ENCODE data around the gene ELFN1. TPM values are rescaled to one million over a fixed set of nuclear protein-coding genes. Genes with fewer than 3 reads are reported as not detected.

Gene ELFN1
- total RNA-seq, 1 donor from 2014 or later = 0.65 TPM

DNA sequence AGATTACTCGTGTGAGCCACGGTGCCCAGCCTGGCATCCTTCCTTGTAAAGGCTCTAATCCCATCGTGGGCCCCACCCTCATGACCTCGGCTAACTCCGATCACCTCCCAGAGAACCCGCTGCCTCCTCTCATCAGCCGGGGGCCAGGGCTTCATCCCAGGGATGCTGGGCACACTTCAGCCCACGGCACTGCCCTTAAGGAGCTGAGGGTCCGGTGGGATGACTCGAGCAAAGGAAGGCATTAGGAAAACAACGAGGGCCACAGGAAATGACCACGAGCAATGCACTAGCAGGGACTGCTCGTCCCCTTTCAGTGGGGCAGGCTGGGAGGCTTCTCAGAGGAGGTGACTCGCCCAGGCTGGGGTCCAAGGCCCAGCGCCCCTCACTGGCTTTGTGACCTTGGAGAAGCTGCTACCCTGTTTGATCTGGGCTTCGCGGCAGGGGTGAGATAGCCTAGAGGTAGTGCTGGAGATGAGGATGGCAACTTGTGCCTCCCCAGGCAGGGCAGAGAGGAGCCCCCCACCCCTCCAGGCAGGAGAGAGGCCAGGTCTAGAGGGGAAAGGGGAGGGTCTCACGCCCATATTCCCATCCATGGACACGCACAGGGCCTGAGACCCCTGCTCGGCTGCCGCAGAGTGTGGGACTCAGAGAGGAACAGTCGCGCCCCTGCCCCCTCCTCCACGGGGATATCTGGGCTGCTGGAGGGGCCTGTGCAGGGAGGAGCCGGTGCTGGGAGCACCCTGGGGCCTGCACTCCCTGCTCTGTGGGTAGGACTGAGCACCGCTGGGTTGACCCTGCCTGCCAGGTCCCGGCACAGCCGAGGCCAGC, 26.8 kb downstream of the ELFN1 start:
- DNase-seq (ENCODE audit: low spot score) = peak; percentile 76
- no peak overlapping the region for H3K4me3 Mint-ChIP-seq (ENCODE audit: unreplicated experiment)
- TF ChIP-seq, protein P1, sequence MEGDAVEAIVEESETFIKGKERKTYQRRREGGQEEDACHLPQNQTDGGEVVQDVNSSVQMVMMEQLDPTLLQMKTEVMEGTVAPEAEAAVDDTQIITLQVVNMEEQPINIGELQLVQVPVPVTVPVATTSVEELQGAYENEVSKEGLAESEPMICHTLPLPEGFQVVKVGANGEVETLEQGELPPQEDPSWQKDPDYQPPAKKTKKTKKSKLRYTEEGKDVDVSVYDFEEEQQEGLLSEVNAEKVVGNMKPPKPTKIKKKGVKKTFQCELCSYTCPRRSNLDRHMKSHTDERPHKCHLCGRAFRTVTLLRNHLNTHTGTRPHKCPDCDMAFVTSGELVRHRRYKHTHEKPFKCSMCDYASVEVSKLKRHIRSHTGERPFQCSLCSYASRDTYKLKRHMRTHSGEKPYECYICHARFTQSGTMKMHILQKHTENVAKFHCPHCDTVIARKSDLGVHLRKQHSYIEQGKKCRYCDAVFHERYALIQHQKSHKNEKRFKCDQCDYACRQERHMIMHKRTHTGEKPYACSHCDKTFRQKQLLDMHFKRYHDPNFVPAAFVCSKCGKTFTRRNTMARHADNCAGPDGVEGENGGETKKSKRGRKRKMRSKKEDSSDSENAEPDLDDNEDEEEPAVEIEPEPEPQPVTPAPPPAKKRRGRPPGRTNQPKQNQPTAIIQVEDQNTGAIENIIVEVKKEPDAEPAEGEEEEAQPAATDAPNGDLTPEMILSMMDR (IDR thresholded peaks at IDR 0.05) = no peak
- H3K27ac Mint-ChIP-seq (ENCODE audit: unreplicated experiment) = no peak overlapping the region
- H3K36me3 Mint-ChIP-seq (ENCODE audit: low read depth) = no peaks in the 10 kb centered on the region
- no peaks in the 10 kb centered on the region for H3K4me1 Mint-ChIP-seq (ENCODE audit: low read depth)
- H3K27me3 Mint-ChIP-seq (ENCODE audit: low read depth) = peaks cover 32% of the 10 kb centered on the region
- H3K9me3 Mint-ChIP-seq (ENCODE audit: low read depth) = no peaks in the 10 kb centered on the region

DNA sequence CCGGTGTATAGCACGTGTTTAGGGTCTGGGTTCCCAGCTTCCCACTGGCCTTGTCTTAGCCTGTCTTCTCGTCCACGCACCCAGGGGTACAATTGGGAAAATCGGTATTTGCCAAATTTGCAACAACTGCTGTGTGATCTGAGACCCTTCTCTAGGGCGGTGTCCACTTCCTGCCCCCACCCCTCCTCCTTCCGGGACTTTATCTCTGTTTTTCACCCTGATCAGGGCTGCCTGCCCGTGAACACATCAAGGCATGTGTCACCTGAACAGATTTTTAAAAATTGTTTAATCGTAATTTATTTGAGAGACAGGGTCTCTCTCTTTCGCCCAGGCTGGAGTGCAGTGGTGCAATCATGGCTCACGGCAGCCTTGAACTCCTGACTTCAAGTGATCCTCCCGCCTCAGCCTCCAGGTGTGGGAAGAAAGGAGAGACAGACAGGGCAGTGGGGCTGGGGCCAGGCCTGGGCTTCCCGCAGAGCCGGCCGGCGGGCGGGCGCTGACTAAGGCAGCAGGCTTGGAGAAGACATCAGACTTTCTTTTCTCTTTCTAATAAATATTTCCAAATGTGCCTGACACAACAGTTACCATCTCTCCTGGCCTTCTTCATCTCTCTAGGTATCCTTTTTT, 27.5 kb downstream of the ELFN1 start:
- TF ChIP-seq, protein P1 (IDR thresholded peaks at IDR 0.05) = no peak
- Mint-ChIP-seq H3K27me3 (ENCODE audit: low read depth) (peaks cover 32% of the 10 kb centered on the region), H3K4me3 (ENCODE audit: unreplicated experiment) (no peak overlapping the region), H3K9me3 (ENCODE audit: low read depth) (peaks cover under 1% of the 10 kb centered on the region), H3K36me3 (ENCODE audit: low read depth) (no peaks in the 10 kb centered on the region), H3K4me1 (ENCODE audit: low read depth) (no peaks in the 10 kb centered on the region), H3K27ac (ENCODE audit: unreplicated experiment) (no peak overlapping the region)
- DNase-seq (ENCODE audit: low spot score) = peak; percentile 51

DNA sequence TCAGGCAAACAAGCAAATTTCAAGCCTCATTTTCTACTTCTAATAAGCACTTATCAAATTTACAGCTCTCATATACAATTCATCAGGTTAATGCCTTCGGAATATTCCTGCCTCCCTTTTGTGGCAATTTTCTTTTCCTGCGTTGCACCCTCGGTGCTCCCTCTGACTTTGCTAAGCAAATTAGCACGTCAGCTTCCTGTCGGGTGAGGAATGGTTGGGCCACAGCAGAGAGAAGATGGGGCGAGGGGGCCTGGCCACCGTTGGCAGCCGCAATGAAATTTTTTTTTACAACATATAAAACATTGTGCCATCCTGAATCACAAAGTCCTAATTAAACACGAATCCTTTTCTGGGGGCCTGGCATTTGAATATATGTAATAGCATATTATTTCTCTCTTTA, 28.1 kb downstream of the ELFN1 start:
- peaks cover 2% of the 10 kb centered on the region for H3K36me3 Mint-ChIP-seq (ENCODE audit: low read depth)
- H3K9me3 Mint-ChIP-seq (ENCODE audit: low read depth) = peaks cover 6% of the 10 kb centered on the region
- no peak overlapping the region for H3K4me3 Mint-ChIP-seq (ENCODE audit: unreplicated experiment)
- H3K27me3 Mint-ChIP-seq (ENCODE audit: low read depth) = peaks cover 32% of the 10 kb centered on the region
- TF ChIP-seq, protein P1 (IDR thresholded peaks at IDR 0.05) = no peak
- DNase-seq (ENCODE audit: low spot score) = peak; percentile 27
- H3K27ac Mint-ChIP-seq (ENCODE audit: unreplicated experiment) = no peak overlapping the region
- H3K4me1 Mint-ChIP-seq (ENCODE audit: low read depth) = no peaks in the 10 kb centered on the region

DNA sequence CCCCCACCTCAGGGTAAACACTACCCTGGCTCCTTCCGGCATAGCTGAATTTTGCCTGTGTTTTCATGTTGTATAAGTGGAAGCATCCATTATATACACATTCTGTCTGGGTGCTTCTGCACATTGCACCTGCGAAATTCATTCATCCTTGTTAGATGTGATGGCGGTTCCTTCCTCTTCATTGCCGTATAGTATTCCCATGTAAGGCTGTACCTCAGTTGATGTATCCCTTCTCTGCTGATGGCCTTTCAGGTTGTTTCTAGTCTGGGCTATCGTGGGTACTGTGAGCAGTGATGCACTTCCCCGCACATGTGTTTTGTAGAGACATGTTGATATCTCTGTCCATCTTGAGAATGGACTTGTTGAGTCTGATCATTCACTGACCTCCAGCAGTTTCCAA, 28.9 kb downstream of the ELFN1 start:
- peaks cover 36% of the 10 kb centered on the region for H3K27me3 Mint-ChIP-seq (ENCODE audit: low read depth)
- peaks cover 3% of the 10 kb centered on the region for H3K36me3 Mint-ChIP-seq (ENCODE audit: low read depth)
- H3K4me1 Mint-ChIP-seq (ENCODE audit: low read depth) = no peaks in the 10 kb centered on the region
- no peak overlapping the region for H3K27ac Mint-ChIP-seq (ENCODE audit: unreplicated experiment)
- H3K9me3 Mint-ChIP-seq (ENCODE audit: low read depth) = peaks cover 9% of the 10 kb centered on the region
- TF ChIP-seq, protein P1 (IDR thresholded peaks at IDR 0.05) = no peak
- no peak overlapping the region for H3K4me3 Mint-ChIP-seq (ENCODE audit: unreplicated experiment)
- DNase-seq (ENCODE audit: low spot score) = no peak

DNA sequence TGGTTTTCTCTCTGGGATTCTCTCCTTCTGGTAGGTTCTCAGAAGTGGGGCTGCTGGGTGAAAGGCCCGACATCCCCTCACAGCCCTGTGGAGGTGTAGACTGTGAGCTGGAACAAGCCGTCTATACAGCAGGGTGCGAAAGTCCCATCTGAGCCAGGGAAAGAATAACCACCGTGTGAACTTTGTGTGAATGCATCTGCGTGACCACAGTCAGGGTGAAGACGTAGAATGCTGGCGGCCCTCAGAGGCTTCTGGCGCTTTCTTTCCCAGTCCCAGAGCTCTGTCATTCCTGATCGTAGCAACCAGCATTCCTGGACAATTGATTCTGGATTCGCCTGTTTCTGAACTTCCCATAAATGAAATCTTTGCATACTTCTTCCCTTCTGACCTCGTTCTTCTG, 30.0 kb downstream of the ELFN1 start:
- Mint-ChIP-seq H3K9me3 (ENCODE audit: low read depth) (peaks cover 9% of the 10 kb centered on the region), H3K27ac (ENCODE audit: unreplicated experiment) (no peak overlapping the region), H3K27me3 (ENCODE audit: low read depth) (peaks cover 33% of the 10 kb centered on the region), H3K4me3 (ENCODE audit: unreplicated experiment) (no peak overlapping the region), H3K4me1 (ENCODE audit: low read depth) (no peaks in the 10 kb centered on the region), H3K36me3 (ENCODE audit: low read depth) (peaks cover 3% of the 10 kb centered on the region)
- TF ChIP-seq, protein P1 (IDR thresholded peaks at IDR 0.05) = no peak
- DNase-seq (ENCODE audit: low spot score) = peak; percentile 43
